NCI-H1694 treated with DMSO at 0.1 percent for 48 hours (cell line): ENCODE results near the gene KRTDAP.
"Not testable (repeated sequence)": the region's sequence is repeated elsewhere in the genome, so short reads cannot be mapped to it uniquely, and the experiment has no call there.

ENCODE experiments used
- DNase-seq: peaks from one replicate; lab custom pipeline; 2025; lab: John Stamatoyannopoulos, UW

KRTDAP gene

DNA sequence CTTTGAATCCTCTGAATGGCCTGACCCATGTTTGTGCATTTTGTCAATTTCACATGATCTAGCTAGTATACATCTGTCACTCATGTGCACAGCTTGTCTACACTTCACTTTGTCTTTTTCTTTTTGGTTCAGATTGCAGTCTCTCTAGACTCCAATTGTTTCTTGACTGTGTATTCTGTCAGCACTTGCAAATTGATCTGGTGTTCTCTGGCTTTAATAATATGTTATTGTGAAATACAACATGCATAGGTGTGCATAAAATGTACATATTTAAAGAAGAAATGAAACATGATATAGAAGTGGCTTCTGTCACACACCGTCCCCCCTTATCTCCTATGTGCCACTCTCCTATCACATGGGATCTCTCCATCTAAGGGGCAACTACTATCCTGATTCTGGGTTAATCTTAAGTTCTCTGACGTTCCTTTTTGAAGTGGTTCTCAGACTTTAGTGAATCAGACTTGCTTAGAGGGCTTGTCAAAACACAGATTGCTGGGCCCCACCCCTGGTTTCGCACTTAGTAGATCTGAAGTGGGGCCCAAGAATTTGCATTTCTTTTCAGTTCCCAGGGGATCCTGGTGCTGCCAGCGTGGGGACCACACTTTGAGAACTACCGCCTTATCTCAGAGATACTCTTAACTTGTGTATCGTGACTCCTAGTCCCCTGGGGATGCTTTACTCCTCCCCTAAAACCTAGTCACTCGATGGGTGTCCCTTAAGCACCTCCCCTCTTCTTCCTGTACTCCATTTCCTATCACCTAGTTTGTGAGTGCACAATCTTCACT lies 5.8 kb downstream of the KRTDAP start:
- DNase-seq, result no peak

DNA sequence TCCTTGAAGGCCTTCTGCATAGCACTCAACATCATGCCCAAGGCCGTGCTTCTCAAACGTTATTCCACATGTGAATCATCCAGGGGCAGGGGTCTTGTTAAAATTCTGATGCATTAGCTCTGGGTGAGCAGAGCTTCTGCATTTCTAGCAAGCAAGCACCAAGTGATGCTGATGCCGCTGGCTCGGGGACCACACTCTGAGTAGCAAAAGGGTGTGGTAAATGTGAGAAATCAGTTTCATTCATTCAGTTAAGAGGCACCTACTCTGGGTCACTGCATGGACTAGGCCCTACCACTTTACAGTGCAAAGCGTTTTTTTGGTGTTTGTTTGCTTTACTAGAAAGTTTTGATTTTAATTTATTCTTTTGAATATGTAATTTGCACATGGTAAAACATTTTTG lies 7.2 kb downstream of the KRTDAP start:
- no peak for DNase-seq

DNA sequence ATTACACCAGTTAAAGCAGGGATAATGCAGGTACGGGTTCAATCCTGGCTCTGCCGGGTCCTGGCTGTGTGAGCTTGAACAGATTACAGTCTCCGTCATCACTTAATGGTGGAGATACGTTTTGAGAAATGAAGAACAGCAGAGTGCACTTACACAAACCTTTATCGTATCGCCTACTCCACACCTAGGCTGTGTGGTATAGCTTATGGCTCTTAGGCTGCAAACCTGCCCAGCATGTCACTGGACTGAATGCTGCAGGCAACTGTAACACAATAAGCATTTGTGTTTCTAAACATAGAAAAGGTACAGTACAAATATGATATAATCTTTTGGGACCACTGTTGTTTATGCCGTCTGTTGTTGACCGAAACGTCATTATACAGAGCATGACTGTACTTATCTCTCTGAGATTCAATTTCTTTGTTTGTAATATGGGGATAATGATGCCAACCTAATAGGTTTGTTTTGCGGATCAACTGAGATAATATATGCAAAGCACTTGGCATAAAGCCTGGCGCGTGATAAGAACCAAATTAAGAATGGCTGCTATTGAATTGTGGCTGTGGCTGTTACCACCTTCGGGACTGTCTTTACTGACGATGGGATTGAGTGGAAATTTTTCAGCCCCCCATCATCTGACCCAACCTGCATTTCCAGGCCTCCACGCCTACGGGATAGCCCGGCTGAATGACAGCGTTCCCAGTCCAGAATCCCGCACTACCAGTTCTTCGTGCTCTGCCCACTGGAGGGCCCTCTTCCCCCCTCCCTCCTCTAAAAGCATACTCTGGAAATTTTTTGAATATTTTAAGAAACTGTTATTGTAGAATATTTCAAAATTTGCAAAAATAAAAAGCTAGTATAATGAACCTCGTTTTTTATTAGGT lies 11.2 kb downstream of the KRTDAP start:
- DNase-seq, result no peak

DNA sequence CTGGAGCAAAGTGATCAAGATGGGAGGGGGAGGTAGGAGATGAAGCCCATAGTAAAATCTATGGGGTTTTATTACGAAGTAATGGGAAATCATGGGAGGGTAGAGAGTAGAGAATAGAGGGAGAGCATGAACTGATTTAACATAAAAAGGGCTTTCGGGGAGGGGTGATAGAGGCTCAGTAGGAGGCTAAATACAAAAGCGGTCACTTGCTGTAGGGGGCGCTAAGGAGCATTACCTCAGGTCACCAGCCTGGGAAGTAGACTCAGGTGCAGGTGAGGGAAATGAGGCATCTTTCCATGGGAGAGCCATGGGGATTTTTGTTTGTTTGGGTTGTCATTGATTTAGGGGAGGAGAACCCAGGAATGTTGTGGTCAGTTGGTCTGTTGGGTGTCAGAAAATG lies 14.1 kb downstream of the KRTDAP start:
- DNase-seq, result no peak

DNA sequence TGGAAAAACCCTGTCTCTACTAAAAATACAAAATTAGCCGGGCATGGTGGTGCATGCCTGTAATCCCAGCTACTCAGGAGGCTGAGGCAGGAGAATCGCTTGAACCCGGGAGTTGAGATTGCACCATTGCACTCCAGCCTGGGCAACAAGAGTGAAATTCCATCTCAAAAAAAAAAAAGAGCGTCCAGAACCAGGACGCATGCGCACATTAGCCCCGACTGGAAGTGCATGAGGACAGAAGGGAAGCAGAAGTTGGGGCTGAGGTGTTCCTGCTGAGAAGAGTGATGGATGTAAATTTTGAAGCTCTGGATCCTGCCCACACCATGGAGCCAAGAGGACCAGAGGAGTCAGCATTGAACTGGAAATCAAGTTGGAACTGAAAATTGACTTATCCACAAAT lies 15.7 kb downstream of the KRTDAP start:
- not testable (repeated sequence) for DNase-seq

DNA sequence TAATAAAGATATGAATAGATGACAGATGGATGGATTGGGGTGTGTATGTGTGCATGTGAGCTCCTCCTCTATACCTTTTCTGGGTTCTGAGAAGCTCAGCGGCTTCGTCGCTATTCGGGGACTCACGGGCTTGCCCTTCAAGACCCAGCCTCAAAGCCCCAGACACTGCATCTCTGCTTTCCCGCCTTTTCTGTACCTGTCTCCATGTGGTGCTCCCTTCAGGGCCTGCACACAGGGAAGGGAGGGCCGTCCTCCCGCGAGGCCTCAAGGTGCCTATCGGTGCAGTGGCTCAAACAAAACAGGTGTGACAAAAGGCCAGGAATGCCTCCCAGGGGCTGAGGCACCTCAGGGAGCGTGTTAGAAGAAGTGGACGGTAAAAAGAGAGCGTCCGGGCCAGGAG lies 16.2 kb downstream of the KRTDAP start:
- DNase-seq, result no peak

DNA sequence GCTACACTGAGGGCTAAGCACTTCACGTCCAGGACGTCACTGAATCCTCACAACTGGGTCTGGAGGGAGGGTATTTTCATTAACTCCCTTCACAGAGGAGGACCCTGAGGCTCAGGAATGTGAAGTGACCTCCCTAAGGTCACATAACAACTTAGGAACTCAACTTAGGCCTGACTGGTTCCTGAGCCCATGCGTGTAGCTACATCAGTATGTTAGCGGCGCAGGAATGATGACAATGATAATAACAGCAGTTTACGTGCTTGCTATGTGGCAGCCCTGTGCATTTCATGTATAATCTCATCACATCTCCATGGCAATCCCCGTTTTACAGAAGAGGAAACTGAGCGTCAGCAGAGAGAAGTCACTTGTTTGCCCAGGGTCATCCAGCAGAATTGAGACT lies 18.3 kb downstream of the KRTDAP start:
- DNase-seq, result no peak

DNA sequence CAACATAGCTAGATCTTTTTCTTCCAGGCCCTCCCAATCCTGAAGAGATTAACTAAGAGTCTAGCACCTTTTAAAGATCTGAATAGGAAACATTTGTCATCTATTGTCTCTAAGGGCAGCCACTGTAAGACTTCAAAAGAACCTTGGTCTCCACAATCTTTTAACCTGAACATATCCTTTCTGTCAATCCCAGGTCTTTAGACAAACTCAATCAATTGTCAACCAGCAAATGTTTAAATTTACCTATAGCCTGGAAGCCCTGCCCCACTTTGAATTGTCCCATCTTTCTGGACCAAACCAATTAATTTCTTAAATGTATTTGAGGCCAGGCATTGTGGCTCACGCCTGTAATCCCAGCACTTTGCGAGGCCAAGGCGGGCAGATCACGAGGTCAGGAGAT lies 19.2 kb downstream of the KRTDAP start:
- not testable (repeated sequence) for DNase-seq

DNA sequence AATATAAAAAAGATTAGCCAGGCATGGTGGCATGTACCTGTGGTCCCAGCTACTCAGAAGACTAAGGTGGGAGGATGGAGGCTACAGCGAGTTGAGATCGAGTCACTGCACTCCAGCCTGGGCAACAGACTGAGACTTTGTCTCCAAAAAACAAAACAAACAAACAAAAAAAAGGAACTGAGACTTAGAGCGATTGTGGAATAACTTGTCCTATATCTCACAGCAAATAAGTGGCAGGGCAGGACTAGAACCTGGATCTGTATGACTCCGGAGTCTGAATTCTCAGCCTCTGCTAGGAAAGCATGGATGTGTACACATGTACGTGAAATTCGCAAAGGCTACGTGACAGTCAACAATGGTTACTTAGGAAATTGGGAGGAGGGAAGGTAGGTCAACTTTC lies 20.1 kb downstream of the KRTDAP start:
- no peak for DNase-seq

DNA sequence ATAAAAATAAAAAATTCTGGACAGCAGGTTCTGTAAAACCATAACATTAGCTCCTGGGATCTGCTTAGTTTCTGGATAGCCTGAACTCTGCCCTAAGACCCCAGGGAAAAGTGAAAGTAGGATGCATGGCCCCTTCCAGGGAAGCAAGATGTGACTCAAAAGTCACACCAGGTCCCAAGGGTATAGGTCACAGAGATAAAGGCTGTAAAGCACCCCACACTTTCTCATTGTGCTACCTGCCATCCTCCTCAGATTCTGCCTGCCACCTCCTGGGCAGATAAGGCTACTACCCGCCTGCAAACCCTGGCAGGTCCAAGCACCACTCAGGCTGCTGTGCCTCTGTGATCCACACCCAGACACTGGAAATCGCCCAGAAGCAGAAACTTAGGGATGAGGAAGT lies 21.6 kb downstream of the KRTDAP start:
- peak; percentile 70 for DNase-seq

DNA sequence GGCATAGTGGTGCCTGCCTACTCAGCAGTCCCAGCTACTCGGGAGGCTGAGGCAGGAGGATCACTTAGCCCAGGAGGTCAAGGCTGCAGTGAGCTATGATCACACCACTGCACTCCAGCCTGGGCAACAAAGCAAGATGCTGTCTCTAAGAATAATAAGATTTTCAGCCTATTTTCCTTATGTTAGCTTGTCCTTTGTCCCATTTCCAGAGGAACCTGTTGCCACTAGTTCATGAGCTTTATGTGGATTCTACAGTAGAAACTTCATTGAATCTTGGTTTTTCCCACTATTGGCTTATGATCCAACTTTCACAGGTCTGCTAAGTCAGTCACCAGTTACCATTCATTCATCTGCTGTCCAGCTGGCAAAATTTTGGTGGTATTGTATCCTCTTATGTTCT lies 24.0 kb downstream of the KRTDAP start:
- DNase-seq, result no peak

DNA sequence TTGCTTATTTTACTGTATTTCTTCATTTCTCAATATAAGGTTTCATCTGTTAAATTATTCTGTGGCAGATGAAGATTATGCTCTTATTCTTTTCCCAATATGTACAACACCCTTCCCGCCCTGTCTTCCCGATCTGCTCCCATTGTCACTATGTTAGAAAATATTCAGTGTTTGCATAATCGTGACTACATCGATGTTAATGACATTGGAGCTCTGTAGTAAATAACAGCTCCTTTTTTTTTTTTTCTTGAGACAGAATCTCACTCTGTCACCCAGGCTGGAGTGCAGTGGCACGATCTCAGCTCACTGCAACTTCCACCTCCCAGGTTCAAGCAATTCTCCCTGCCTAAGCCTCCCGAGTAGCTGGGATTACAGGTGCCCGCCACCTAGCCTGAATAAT lies 27.3 kb downstream of the KRTDAP start:
- not testable (repeated sequence) for DNase-seq

DNA sequence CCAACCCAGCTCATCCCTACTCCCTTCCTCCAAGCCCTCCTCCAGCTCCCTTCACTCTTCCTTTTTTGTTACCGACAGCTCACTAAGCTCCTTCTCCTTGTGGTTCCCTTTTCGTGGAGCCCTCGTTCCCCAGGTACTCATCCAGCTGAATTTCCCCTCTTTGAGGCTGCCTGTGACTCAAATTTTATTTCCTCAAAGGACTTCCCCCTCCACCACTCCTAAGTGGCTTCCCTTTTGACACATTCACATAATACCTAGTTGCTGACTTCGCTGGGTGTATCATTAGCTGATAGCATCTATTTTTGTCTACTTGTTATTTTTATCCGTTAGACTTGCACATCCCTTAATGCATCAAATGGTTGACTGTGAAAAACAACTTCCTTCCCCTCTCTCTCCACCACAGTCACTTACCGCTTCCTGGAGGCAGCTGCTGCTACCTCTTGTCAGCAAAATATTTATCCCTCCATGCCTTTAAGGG lies 27.7 kb downstream of the KRTDAP start:
- DNase-seq, result no peak

DNA sequence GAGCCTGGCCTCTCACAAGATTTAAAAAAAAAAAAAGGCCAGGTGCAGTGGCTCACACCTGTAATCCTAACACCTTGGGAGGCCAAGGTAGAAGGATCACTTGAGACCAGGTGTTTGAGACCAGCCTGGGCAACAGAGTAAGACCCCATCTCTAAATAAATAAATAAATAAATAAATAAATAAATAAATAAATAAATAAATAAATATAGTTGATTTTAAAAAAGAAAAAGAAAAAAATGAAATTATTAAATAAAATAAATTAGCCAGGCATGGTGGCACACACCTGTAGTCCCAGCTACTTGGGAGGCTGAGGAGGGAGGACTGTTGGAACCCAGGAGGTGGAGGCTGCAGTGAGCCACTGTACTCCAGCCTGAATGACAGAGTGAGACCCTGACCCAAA lies 28.5 kb downstream of the KRTDAP start:
- DNase-seq, result not testable (repeated sequence)

DNA sequence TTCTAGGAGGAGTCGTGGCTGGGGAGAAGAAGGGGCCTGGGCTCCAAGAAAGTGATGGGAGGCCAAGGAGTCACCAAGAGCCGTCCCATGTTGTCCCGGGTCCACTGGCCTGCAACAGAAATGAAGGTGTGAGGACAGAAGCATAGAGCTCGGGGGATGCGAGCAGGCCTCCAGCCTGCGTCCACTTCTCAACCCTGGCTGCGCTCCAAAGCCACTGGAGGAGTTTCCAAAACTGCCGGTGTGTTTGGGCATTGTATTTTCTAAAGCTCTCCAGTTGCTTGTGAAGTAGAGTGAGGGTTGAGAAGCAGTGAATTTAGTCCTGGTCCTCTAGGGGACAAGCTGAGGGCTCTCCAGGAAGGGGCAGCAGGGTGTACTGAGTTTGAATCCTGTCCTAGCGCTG lies 29.2 kb downstream of the KRTDAP start:
- no peak for DNase-seq

DNA sequence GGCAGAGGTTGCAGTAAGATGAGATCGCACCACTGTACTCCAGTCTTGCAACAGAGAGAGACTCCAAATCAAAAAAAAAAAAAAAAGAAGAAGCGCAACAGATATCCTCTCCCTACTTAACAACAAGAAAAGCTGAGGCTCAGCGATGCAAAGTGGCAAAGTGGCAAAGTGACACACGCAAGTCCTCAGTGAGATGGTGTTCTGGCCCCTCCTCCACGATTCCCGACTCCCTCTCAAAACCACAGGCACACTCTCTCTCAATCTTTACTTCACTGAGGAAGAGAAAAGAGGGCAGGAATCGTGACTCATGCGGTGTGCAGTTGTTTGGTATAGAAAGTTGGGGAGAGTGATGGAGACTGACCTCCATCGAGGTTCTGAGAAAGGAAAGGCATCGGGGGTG lies 29.7 kb downstream of the KRTDAP start:
- no peak for DNase-seq

DNA sequence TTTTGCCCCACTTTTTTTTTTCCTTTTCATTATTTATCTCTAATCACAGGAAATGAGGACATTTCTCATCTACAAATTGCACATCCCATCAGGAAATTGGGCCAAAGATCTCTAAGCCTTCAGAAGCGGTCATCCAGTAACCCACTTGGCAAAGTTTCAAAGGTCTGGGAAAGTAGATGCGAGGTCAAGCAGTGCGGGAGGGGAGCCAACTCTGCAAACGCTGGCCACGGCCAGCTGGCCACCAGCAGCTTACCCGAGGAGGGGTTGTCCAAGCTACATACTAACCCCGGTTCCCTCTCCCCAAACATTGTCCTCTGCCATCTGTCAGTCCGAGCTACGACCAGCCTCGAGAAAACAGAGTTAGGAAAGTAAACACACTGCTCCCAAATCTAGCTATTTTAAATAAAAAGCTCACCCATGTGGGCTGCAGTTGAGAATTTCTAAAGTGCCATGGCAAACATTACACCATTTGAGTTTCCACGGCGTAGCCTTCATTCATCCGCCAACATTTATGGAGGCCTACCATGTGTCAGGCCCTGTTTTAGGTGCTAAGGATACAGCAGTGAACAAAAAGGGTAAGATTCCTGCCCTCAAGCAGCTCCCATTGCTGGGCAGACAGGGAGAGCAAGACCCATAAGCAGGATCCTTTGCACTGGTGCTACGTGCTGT lies 30.7 kb downstream of the KRTDAP start:
- no peak for DNase-seq

DNA sequence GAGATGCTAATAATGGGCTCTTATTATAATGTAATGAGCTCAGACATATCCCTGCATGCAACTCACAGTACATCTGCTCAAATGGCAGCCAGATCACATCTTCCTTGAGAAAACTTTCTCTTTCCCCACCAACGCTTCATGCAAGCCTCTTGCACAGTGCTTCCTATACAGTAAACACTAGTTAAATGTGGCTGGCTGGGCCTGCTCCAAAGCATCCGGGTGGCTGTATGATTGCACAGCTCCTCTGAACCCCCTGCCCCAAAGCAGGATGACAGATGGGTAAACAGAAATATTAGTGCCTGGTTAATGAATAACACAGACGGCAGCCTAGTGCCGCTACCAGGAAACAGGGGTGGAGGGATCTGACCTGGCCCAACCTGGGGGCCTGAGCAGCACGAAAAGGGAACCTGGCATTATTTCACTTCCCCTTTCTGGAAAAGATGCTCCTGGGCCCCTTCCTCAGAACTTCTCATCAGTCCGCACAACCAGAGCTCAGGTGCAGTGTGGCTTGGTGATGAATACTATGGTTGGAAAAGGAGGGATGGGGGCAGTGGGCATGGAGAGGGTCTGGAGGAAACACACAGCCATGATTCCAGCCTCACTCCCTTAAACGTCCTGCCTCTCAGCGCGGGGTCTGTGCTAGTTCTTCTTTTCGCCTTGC lies 31.4 kb downstream of the KRTDAP start:
- DNase-seq, result peak; percentile 91

DNA sequence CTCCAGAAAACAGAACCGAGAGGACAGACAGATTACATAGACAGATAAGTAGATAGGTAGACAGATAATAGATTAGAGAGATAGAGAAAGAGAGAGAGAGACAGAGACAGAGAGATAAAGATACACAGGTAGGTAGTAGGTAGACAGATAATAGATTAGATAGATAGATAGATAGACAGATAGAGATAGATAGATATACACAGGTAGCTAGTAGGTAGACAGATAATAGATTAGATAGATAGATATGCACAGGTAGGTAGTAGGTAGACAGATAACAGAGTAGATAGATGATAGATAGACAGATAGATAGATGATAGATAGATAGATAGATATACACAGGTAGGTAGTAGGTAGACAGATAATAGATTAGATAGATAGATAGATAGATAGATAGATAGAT lies 32.1 kb downstream of the KRTDAP start:
- DNase-seq, result no peak

DNA sequence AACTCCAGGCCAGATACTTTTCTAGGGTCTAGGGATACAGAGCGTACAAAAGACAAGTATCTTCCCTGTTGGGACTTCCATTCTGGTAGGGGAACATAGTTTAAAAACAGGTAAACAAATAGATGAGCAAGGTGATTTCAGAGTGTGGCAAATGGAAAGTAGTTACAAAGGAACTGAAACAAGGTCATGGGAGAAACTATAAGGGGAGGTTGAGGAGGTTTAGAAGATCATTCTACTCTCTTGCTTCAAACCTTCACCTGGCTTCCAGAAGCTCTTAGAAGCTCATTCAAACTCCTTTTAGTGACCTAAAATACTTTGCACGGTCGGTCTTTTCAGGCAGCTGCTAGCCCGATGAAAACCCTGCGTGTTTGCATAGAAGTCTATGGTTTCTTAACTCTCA lies 33.1 kb downstream of the KRTDAP start:
- DNase-seq, result no peak

DNA sequence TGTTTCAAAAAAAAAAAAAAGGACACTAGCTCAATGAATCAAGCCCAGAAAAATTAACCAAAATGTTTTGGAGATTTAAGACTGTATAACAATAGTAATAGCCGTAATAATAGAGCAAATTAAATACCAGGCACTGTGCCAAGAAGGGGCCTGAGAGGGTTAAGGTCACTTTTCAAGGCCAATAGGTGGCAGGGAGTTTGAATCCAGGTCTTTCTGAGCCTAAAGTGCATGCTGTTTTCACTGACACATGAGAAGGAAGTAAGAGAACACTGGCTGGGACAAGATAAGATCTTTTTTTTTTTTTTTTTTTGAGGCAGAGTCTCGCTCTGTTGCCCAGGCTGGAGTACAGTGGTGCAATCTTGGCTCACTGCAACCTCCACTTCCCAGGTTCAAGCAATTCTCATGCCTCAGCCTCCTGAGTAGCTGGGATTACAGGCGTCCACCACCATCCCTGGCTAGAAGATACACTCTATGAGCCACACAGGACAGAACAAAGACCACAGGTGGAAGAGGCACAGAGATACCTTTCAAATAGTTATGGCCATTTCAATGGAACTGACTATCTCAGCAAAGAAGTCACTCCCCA lies 34.6 kb downstream of the KRTDAP start:
- DNase-seq, result no peak

DNA sequence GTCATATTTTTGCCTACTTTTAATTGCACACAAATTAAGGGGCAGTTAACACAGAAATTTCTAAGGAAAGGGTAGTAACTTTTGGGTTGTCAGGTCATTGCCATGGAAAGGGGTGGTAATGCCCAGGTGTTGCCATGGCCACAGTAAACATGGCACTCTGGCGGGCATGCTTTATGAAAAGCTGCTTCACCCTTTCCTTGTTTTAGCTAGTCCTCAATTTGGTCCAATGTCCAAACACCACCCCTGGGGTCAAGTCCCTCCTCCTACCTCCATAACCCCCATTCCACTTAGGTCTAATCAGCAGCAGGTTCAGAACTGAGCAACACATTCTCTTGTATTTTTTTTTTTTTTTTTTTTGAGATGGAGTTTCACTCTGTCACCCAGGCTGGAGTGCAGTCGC lies 35.6 kb downstream of the KRTDAP start:
- no peak for DNase-seq
